Measurements from ENCODE around the gene PUM1.

Gene PUM1

DNA sequence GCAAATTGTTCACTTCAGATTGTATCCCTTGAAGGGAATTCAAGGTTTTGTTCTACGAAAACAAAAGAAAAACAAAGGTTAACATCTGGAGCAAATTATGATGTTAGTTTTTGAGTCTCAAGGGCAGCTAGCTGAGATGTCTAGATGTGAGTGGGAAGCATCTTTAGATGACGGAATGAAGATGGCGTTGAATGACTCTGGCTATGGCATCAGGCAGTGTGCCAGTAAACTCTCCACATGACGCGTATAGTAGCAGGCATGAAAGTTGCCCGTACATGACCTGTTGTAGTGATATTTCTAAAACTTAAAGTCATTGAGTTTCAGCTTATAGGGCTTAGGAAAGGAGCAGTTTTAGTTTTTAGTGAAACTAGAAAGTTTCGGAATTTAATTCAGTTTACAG is 144.7 kb downstream of the PUM1 start:
- no peak for DNase-seq

- peak; percentile 41 for DNase-seq
Measured at GRCh38 chr1:30919025-30919881, 146.3 kb downstream of the PUM1 start.

- no peak for DNase-seq
Measured at GRCh38 chr1:30916296-30916695, 149.2 kb downstream of the PUM1 start.

GRCh38 chr1:30915491-30916230 is 149.9 kb downstream of the PUM1 start:
- no peak for DNase-seq

DNA sequence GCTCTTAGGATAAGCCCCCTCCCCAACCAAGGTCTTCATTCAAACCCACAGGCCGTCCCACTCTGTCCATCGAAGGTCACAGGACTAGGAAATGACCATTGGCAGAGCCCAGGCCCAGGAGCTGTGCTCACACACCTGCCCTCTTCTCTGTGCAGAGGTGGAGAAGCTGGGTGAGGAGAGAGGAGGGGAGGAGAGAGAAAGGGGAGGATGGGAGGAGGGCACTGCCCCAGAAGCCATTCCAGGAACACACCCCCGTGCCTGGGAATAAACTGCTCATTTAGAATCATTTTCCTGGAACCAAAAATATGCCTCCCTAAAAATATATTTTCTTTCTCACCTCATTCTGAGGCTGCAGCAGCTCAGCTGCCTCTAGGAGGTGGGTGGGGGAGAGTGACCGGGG is 150.6 kb downstream of the PUM1 start:
- DNase-seq, result no peak

- no peak for DNase-seq
Measured at GRCh38 chr1:30914587-30914922, 151.0 kb downstream of the PUM1 start.

GRCh38 chr1:30912913-30913652 is 152.4 kb downstream of the PUM1 start:
- DNase-seq, result no peak

DNA sequence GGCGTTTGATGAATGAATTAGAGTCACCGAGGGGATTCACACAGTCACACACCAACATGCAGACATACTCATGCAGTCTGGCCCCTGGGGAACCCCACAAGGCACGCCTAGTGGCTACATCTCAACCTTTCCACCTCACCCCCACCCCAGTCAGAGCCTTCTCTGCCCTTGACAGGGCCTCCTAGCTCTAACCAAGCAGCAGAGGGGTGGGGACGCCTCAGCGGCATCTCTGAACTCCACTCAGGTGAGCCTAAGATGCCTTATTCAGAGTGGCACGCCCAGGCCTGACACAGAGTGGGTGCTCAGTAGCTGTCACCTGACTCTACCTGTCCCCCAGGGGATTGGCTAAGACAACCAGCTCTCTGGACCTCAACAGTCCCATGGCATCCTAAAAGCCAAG is 153.3 kb downstream of the PUM1 start:
- no peak for DNase-seq

DNA sequence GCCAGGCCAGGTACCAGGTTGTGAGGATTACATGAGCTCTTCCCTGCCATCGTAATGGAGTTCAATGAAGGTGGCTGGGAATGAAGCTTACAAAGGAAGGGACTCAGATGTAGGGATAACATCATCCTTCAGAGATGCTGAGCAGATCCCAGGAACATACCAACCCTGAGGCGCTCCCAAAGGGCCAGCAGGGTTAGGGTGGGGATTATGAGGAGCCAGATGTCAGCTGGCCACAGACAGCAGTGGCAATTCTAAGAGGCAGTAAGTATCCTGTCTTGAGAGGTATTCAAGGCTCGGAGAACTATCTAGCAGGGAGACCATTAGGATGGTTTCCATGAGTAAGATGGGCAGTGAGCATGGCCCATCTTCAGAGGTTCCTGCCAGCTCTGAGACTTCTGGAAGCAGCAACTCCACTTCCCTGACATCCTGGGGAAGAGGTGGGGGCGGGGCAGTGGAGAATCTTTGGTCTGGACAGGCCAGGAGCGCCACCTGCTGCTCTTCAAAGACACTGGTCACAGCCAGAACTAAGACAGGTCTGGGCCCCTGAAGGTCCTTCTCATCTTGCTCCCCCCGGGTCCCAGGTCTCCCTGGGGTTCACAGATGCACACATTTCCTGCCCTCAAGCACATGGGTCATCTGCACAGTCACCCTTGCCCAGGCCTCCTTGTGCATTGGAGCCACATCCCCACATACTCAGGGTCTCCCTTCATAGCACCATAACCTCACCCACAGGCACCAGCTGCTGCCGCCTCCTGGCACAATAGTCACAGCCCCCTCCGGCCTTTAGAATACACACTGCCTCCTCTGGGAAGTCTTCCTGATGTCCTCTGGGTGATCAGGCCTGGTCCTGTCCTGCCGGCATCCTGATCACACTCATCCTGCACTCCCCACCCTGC is 154.2 kb downstream of the PUM1 start:
- DNase-seq, result peak; percentile 57

GRCh38 chr1:30909365-30910068 is 156.0 kb downstream of the PUM1 start:
- DNase-seq, result no peak

DNA sequence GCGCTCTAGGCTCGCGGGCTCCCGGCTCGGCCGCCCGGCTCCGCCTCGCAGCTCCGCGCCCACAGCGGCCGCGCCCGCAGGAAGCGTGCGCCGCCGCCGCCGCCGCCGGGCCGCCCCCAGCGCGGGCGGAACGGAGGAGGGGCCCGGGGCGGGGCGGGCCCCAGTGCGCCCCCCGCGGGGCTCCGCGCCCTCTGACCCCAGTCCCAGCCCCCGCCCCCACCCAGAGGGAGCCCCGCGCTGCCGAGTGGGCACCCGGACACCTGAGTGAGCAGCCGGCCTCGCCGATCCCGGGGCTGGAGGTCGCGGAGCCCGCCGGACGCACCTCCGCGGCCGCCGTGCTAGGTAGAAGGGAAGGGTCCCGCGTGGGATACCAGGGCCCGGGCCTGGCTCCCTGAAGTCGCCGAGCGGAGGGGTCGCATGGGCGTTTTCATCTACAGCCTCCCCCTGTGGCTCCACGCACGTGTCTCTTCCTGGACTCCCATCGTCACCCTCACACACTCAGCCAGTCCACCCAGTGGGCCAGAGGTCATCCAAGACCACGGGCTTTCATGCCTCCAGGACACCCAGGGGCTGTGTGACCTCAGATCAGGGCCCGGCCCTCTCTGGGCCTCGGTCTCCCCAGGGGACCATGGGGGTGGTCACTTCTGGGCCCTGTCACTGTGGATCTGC is 156.7 kb downstream of the PUM1 start, which contains the start of gene SDC3:
Gene SDC3, minus strand, starts transcription at position 63 of the 669 bp plus-strand sequence. CDS start 172 bp downstream, outside the sequence.
- DNase-seq, result no peak

DNA sequence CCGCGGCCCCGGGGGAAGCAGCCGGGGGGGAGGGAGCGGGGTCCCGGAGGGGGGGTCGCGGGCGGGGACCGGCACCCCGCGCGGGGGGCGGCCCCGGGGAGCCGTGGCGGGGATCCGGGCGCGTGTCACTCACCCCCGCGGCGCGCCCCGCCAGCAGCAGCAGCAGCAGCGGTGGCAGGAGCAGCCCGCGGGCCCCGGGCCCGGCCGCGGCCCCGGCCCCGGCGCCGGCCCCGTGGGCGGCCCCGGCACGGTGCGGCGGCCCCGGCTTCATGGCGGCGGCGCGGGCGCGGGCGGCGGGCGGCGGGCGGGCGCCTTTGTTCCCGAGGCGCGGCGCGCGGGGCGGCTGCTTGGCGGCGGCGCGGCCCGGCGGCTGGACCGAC is 157.2 kb downstream of the PUM1 start:
- no peak for DNase-seq

- DNase-seq, result no peak
Measured at GRCh38 chr1:30907481-30908315, 157.8 kb downstream of the PUM1 start.

GRCh38 chr1:30906631-30907441 is 158.7 kb downstream of the PUM1 start:
- no peak for DNase-seq

DNA sequence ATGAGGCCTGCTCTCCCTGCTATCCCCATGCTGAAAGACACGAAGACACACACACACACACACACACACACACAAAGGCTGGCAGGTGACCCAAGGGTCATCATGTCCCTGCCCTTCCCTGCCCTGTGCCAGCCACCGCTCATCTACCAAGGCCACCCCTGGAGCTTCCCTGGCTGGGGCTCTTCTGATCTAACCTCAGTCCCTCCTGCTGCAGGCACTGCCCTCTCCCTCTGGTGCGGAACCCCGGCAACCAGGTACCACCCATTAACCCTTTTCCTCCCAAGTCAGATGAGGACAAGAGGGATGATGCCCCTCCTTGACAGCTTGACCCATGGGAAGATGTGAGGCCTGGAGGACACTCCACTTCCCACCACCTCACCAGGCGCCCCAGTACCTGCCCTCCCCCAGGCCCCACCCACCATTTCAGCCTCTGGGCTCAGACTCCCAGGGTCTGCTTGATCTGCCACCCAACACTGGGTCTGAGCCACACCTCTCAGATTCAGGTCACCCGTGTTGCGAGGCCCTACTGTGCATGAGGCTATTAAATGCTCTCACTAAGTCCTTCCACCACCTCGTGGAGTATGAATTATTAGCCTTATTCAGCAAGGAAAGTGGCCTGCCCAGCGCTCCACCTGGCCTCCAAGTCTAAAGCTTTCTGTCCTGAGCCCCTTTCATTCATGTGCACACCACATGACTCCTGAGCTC is 159.4 kb downstream of the PUM1 start:
- DNase-seq, result no peak

- DNase-seq, result no peak
Measured at GRCh38 chr1:30905403-30905802, 160.1 kb downstream of the PUM1 start.

- DNase-seq, result no peak
Measured at GRCh38 chr1:30904962-30905335, 160.6 kb downstream of the PUM1 start.

GRCh38 chr1:30904191-30904961 is 161.1 kb downstream of the PUM1 start:
- DNase-seq, result no peak

All from activated CD4-positive, alpha-beta T cell treated with anti-CD3 and anti-CD28 coated beads, Interleukin-2, amount 50 U/mL, for 16 hours (primary cell).